Fibroblast of upper back skin (primary cell): ENCODE measurements around the gene FDXR.
"Not testable (repeated sequence)": the region's sequence is repeated elsewhere in the genome, so short reads cannot be mapped to it uniquely, and the experiment has no call there.

Experiments used
- DNase-seq: peaks from one replicate; pipeline ENCODE4 v3.0.0-alpha.2; 2013

FDXR gene

GRCh38 chr17:74870512-74870911 lies 2.3 kb downstream of the FDXR start:
- DNase-seq, result peak; percentile 82

DNA sequence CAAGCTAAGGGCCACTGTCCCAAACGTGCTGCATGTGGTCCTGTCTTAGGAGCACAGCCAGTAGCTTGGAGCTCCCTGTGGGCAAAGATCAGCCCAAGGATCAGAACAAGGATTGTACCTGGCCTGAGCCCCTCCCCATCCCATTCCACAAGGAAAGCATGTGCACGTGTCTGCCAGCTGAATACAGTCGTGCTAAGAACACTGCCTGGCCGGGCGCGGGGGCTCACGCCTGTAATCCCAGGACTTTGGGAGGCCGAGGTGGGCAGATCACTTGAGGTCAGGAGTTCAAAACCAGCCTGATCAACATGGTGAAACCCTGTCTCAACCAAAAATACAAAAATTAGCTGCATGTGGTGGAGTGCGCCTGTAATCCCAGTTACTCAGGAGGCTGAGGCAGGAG lies 2.8 kb downstream of the FDXR start:
- not testable (repeated sequence) for DNase-seq

GRCh38 chr17:74868908-74869255 lies 3.9 kb downstream of the FDXR start:
- no peak for DNase-seq

- no peak for DNase-seq
These were observed 4.4 kb downstream of the FDXR start for GRCh38 chr17:74868251-74868907.

DNA sequence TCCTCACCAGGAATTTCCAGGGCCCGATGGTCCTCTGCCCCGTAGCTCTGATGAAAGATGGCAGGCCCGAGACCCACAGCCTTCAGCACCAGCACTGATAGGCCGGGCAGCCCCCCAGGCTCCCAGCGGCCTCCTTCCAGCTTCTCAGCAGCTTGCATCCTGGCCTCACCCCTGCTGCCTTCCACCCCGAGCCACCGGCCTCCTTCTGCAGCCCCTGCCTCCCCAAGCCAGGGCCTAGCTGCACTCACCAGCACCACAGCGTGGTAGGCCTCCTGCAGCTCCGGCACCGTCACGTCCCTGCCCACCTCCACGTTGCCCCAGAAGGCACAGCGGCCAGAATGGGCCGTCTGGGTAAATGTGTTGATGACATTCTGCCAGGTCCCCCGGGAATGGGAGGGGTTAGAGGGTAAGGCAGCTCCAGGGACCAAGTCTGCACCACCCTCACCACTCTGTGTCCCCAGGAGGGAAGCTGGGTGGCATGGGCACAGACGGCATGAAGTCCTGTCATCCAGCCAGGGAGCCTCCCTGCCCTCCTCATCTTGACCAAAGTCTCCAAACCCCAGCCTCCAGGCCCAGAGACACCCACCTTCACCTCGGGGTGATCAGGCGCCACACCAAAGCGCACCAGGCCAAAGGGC lies 6.5 kb downstream of the FDXR start:
- DNase-seq, result no peak

GRCh38 chr17:74865504-74866197 lies 7.1 kb downstream of the FDXR start:
- no peak for DNase-seq

GRCh38 chr17:74864866-74865395 lies 7.9 kb downstream of the FDXR start:
- peak; percentile 55 for DNase-seq

- no peak for DNase-seq
These were observed 8.4 kb downstream of the FDXR start for GRCh38 chr17:74864297-74864865.

- DNase-seq, result no peak
These were observed 9.1 kb downstream of the FDXR start for GRCh38 chr17:74863420-74864296.

DNA sequence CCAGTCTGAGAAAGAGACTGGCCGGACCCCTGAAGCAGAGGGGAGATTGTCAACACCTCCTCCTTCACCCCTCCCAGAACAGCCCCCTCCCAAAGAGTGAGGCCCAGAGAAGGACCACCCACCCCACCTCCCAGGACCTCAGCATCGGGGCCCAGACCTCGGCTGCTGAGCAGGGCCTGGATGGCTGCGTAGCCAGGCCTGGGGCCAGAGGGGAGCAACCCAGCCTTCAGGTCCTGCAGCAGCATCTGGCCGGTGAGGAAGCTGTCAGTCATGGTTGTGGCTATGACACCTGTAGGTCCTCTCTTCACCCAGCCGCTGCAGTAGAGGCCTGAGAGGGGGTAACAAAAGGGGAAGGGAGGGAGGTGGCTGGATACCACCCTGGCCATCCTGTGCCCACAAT lies 9.9 kb downstream of the FDXR start:
- no peak for DNase-seq

- peak; percentile 44 for DNase-seq
These were observed 10.5 kb downstream of the FDXR start for GRCh38 chr17:74862108-74862901.

DNA sequence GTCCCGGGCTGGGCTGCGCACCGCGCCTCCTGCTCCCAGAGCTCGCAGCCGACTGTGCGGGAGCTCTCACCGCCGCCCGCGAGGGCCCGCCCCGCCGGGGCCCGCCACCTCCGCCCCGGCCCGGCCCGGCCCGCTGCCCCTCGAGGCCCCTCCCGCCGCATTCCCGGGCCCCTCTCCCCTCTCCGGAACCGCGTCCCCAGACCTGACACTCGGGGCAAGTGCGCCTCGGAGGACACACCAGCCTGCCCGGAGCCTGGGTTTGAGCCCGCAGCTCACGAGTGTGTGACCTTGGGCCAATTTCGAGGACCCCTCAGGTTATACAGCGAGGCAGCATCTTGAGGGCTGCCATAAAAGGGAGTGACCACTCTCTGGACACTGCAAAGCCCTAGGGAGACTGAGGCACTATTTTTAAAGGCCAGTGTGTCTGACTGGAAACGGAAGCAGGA lies 11.1 kb downstream of the FDXR start:
- DNase-seq, result no peak

GRCh38 chr17:74860872-74861661 lies 11.7 kb downstream of the FDXR start:
- no peak for DNase-seq

- no peak for DNase-seq
These were observed 12.4 kb downstream of the FDXR start for GRCh38 chr17:74860229-74860871.

DNA sequence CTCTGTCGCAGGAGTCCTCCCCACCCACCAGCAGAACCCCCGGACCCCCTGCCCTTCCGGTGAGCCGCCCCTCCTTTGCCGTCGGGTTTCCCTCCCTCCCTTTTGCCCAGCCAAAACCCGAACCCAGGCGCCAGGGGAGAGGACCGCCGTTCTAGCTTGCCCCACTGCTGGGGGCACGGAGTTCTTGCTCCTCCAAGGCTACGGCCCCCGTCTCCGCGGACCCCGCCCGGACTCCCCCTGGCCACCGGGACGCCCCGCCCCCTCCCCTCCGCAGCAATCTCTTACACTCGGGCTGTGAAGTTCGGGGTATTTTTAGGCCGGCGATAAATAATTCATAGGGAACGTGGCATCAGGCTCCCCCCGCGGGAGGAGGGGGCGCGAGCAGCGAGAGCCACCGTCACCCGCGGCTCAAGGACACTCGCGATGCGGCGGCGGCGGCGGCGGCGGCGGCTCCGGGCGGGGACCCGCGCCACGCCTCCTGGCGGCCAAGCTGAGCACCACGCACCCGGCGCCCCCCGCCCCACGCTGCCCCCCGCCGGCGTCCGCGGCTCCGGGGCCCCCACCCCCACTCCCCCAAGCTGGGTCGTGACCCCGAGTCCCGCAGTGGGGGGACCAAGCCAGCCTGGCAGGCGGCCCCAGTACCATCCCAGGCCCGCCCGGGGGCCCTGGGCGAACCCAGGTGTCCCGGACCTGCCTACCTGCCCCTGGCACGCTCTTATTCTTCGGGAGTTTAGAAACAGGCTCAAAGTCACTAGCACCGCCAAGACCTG lies 13.2 kb downstream of the FDXR start, which contains the start of gene GRIN2C:
Gene GRIN2C, minus strand, starts transcription at position 427 of the 770 bp plus-strand sequence. CDS start 4,793 bp downstream, outside the sequence.
- no peak for DNase-seq

DNA sequence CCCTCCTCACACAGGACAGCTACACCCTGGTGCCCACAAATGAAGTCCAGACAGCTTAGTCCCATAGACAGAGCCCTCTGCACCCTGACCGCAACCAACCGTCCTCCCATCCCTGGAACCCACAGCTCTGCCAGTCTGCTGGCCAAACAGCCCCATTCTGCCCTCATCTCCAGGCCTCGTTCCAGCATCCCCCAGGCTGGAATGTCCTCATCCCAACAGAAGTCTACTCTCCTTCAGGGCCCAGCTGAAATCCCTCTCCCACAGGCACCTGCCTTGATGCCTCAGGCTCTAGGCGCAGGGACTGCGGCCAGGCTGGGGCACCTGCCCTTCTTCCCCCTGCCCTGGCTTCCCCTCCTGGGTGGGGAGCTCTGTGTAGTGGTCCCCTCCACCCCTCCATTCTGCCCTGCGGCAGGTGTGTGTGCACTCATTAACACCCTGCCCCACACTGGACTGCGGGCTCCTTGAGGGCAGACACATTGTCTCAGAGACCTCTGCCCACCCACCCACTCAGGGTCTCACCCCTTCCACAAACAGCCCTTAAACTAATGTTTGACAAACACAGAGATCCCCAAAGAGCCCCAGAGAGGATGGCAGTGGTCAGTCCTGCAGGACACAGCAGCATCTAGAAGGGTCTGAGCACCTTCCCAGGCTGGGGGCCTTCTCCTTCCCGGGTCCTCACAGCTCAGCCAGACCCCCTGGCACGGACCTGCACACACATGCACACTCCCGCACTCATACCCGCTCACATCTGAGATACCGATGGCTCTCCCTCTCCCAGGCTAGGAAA lies 13.9 kb downstream of the FDXR start:
- DNase-seq, result no peak

DNA sequence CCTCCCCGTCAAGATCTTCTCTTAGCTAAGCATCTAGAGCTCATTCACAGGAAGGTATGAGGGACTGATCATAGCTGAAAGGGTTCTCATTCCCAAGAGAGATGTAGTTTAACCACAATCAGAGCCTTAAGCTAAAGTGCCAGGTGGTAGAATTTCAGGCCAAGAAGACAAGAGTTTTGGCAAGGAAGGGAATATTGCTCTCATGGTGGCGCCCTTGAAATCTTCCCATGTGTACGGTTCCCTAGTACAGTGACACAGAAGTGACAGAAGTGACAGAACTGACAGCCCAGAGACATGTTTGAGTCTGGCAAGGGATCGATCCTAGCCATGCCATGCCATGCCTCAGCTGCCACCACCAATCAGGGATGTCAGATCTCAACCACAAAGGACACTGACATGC lies 15.6 kb downstream of the FDXR start:
- no peak for DNase-seq

- DNase-seq, result no peak
These were observed 16.7 kb downstream of the FDXR start for GRCh38 chr17:74856112-74856511.

GRCh38 chr17:74855323-74855722 lies 17.5 kb downstream of the FDXR start:
- no peak for DNase-seq
